B cell (primary cell): Measurements from ENCODE around the gene ATP5MK.

Experiments used
- CTCF ChIP-seq: fragments of 200-600 bp; IDR thresholded peaks from one replicate; pipeline ENCODE4 v1.8.0; 2022; ENCODE audit warnings: antibody characterized with exemption, mild to moderate bottlenecking
- EZH2 ChIP-seq: IDR thresholded peaks from 2 replicates; pipeline ENCODE4 v1.6.1; 2012; ENCODE audit warnings: borderline replicate concordance, low read depth, mild to moderate bottlenecking, moderate library complexity, low read length; ENCODE audit not compliant: insufficient read depth, poor library complexity, severe bottlenecking

- TF ChIP-seq CTCF, result no peak
- no peak for TF ChIP-seq EZH2
These were observed 1.0 kb upstream of the ATP5MK start for GRCh38 chr10:103397191-103397825.
